Measurements from ENCODE around the gene SIM1.

SIM1 gene

DNA sequence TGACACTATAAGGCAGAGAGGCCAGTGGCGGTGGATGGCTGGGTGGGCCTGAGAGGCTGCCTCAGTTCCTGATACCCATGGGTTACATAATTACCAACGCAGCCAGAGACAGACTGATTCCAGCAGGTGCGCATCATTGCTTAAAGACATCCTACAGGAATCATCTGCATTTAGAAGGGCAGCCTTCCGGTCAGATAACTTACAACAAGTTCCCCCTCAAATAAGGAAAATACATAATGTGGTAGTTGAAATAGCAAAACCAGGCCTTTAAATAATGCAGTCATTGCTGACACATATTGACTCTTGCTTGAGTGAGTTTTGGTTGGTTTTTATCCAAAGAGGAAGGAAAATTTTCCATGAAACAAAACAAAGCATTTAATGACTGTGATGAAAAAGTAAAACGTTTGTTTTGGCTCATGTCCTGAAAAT lies 81.9 kb downstream of the SIM1 start:
- no peak for TF ChIP-seq POLR2AphosphoS5 (IDR thresholded peaks at IDR 0.05; ENCODE audit: low read depth)
- no peak for TF ChIP-seq SPI1 (IDR thresholded peaks at IDR 0.05; ENCODE audit: borderline replicate concordance, low read depth)
- TF ChIP-seq, protein P1, sequence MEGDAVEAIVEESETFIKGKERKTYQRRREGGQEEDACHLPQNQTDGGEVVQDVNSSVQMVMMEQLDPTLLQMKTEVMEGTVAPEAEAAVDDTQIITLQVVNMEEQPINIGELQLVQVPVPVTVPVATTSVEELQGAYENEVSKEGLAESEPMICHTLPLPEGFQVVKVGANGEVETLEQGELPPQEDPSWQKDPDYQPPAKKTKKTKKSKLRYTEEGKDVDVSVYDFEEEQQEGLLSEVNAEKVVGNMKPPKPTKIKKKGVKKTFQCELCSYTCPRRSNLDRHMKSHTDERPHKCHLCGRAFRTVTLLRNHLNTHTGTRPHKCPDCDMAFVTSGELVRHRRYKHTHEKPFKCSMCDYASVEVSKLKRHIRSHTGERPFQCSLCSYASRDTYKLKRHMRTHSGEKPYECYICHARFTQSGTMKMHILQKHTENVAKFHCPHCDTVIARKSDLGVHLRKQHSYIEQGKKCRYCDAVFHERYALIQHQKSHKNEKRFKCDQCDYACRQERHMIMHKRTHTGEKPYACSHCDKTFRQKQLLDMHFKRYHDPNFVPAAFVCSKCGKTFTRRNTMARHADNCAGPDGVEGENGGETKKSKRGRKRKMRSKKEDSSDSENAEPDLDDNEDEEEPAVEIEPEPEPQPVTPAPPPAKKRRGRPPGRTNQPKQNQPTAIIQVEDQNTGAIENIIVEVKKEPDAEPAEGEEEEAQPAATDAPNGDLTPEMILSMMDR (IDR thresholded peaks at IDR 0.05; ENCODE audit: insufficient read depth, low read length): no peak
- no peak for TF ChIP-seq REST (IDR thresholded peaks at IDR 0.05; ENCODE audit: insufficient replicate concordance, low read depth)
- no peak for TF ChIP-seq GABPA (IDR thresholded peaks at IDR 0.05; ENCODE audit: low read depth)
- no peak overlapping the region for H3K4me3 ChIP-seq (replicated peaks; ENCODE audit: insufficient read depth, low read length)
- no peak for DNase-seq (ENCODE audit: low read depth in 1 of 2, low spot score in 1 of 2)

GRCh38 chr6:100382031-100382430 lies 82.7 kb downstream of the SIM1 start:
- H3K27me3 ChIP-seq (ENCODE audit: insufficient read depth, poor library complexity, severe bottlenecking): no peaks in the 10 kb centered on the region
- H3K27ac ChIP-seq (replicated peaks): no peak overlapping the region
- no peak for DNase-seq (ENCODE audit: low read depth in 1 of 2, low spot score in 1 of 2)
- TF ChIP-seq, protein P1 (IDR thresholded peaks at IDR 0.05; ENCODE audit: insufficient read depth, low read length): no peak
- TF ChIP-seq POLR2AphosphoS5 (IDR thresholded peaks at IDR 0.05; ENCODE audit: low read depth) (no peak), GABPA (IDR thresholded peaks at IDR 0.05; ENCODE audit: low read depth) (no peak), REST (IDR thresholded peaks at IDR 0.05; ENCODE audit: insufficient replicate concordance, low read depth) (no peak), SPI1 (IDR thresholded peaks at IDR 0.05; ENCODE audit: borderline replicate concordance, low read depth) (no peak)
- no peak overlapping the region for H3K4me3 ChIP-seq (replicated peaks; ENCODE audit: insufficient read depth, low read length)

More for the DNA sequence above, 81.9 kb downstream of the SIM1 start:
- H3K27ac ChIP-seq (replicated peaks): no peak overlapping the region
- no peaks in the 10 kb centered on the region for H3K27me3 ChIP-seq (ENCODE audit: insufficient read depth, poor library complexity, severe bottlenecking)

DNA sequence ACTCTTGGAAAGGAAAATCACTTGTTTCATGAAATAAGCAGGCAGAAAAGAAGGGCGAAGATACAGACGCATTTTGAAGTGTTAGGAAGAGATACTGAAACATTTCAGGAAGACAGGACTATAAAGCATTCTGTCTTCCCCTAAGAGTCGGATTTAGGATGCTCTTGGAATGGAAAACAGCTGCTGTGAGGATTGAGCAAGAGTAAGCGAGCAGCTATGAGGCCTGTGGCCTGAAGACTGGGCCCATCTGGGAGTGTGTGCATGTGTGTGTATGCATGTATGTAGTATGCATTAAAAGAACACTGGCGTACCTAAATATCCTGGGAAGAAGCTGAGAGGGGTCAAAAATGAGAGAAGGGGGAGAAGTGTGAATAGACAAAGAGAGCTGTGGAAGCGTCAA lies 83.6 kb downstream of the SIM1 start:
- H3K4me3 ChIP-seq (replicated peaks; ENCODE audit: insufficient read depth, low read length): no peak overlapping the region
- TF ChIP-seq GABPA (IDR thresholded peaks at IDR 0.05; ENCODE audit: low read depth) (no peak), POLR2AphosphoS5 (IDR thresholded peaks at IDR 0.05; ENCODE audit: low read depth) (no peak), REST (IDR thresholded peaks at IDR 0.05; ENCODE audit: insufficient replicate concordance, low read depth) (no peak), SPI1 (IDR thresholded peaks at IDR 0.05; ENCODE audit: borderline replicate concordance, low read depth) (no peak)
- TF ChIP-seq, protein P1 (IDR thresholded peaks at IDR 0.05; ENCODE audit: insufficient read depth, low read length): no peak
- H3K27me3 ChIP-seq (ENCODE audit: insufficient read depth, poor library complexity, severe bottlenecking): no peaks in the 10 kb centered on the region
- DNase-seq (ENCODE audit: low read depth in 1 of 2, low spot score in 1 of 2): no peak
- no peak overlapping the region for H3K27ac ChIP-seq (replicated peaks)

Measured in HL-60 (cell line).